Stimulated activated naive CD4-positive, alpha-beta T cell treated with Interleukin-2 at 50 U/mL for 16 hours (primary cell): Measurements from ENCODE around the gene C1QTNF8.

Source experiments
- DNase-seq: peaks from one replicate; lab custom pipeline; 2025; lab: John Stamatoyannopoulos, UW

C1QTNF8 gene

GRCh38 chr16:1045310-1045992 is 50.6 kb downstream of the C1QTNF8 start:
- DNase-seq: no peak

DNA sequence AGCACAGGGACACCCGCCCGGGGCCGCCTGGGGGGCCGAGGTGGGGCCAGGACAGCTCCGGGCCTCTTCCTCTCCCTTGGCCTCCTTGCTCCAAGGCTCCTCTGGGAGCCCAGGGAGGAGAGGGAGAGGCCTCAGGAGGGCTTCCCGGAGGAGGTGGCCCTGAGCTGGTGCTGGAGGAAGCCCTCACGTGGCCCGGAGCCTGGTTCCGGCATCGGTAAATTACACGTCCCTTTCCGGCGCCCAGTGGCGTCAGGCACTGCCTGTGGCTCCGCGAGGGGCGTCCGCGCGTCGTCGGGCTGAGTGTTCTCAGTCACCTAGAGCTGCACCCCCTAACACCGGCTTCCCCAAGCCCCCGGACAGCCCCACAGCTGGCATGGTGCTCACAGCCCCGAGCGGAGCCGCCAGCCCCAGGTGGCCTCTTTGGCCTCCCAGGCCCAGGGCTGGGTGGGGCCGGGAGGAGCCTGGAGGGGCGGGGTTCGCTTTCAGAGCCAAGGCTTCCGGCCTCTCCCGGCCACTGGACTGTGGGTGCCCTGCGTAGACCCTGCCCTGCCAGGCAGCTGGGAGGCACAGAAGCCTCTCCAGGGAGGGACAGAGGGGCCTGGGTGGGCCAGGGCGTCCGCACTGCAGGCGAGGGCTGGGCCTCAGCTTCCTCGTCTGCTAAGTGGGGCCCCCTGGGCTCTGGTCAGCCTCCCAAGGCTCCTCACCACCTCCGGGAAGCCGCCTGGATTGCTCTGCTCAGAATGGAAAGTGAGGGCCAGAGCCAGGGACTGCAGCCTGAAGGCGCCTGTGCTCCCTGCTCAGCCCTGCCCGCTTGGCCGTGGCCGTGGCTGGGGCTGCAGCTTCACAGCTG is 51.4 kb downstream of the C1QTNF8 start:
- no peak for DNase-seq

GRCh38 chr16:1043881-1044451 is 52.1 kb downstream of the C1QTNF8 start:
- no peak for DNase-seq

DNA sequence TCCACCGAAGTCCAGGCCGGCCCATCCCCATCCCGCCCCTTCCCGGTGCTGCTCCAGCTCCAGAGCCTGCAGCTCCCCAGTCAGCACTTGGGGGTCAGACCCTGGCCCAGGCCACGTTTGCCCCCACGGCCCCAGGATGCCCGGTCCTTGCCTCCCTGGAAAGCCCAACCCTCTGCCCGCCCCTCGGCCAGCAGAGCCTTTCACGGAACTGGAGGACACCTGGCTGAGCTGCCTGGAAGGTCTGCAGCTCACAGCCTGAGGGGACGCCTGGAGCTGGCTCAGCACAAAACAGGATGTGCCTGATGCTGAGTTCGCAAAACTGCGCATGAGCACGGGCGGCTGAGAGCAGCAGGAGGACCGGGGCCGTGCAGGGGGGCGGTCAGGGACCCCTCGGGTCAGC is 53.2 kb downstream of the C1QTNF8 start:
- no peak for DNase-seq

DNA sequence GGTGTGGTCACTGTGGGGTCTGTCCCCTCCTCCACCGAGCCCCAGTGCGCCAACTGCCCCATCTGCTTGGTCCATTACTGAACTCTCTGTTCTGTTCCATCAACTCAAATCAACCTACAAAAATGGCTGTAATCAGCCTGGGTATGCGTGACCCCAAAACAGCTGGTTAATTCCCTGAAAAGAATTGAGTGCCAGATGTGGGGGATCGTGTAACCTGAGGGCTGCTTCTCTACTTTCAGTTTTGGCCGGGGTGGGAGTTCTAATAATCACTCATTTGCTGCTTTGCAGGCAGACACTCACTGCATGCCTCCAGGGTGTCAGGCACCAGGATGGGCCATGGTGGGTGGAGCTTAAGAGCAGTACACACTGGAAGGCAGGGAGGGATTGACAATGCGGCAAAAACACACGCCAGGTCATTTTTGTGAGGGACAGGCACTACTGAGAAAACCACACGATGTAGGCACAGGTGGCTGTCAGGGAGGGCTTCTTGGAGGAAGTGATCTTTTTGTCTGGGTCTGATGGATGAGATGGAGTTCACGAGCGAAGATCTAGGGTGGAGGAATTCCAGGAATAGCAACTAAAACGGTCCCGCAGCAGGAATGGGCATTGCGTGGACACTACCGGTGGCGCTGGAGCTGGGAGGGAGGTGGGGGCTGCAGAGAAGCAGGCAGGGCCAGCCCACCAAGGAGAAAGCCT is 53.8 kb downstream of the C1QTNF8 start:
- DNase-seq: no peak

- no peak for DNase-seq
Observed at GRCh38 chr16:1040346-1040745, 55.7 kb downstream of the C1QTNF8 start.

GRCh38 chr16:1039762-1040161 is 56.3 kb downstream of the C1QTNF8 start:
- no peak for DNase-seq

GRCh38 chr16:1038932-1039331 is 57.1 kb downstream of the C1QTNF8 start:
- DNase-seq: no peak
